SK-N-SH treated with all-trans-retinoic acid at 6 μM for 48 hours (cell line): ENCODE data around the gene PSMG1.

Source experiments
- ATAC-seq: fragments of 200-7000 bp; cut with Tn5 transposase; 3 replicates; pipeline ENCODE4 v1.9.1; 2020; ENCODE audit warnings: mild to moderate bottlenecking, moderate library complexity
- ARNTL ChIP-seq: fragments of 450-650 bp; formaldehyde crosslinking; IDR thresholded peaks from 2 replicates; pipeline ENCODE4 v1.5.0; 2020; ENCODE audit warnings: low read depth, mild to moderate bottlenecking, moderate library complexity, borderline replicate concordance
- BACH2 ChIP-seq: fragments of 250-450 bp; sonication (Bioruptor Pico); IDR thresholded peaks from 2 replicates; pipeline ENCODE4 v1.9.0; 2021; ENCODE audit warnings: mild to moderate bottlenecking, borderline replicate concordance
- CSDC2 ChIP-seq: fragments of 250-450 bp; sonication (Bioruptor Pico); IDR thresholded peaks from 2 replicates; pipeline ENCODE4 v1.5.0; 2020; ENCODE audit warnings: mild to moderate bottlenecking, moderate library complexity
- GLIS3 ChIP-seq: fragments of 250-450 bp; sonication (Bioruptor Pico); IDR thresholded peaks from 2 replicates; pipeline ENCODE4 v1.5.0; 2020; ENCODE audit warnings: mild to moderate bottlenecking, moderate library complexity
- ISL1 ChIP-seq: fragments of 250-450 bp; sonication (Bioruptor Pico); IDR thresholded peaks from 2 replicates; pipeline ENCODE4 v2.1.2; 2022; ENCODE audit warnings: mild to moderate bottlenecking, moderate library complexity
- OSR1 ChIP-seq: fragments of 250-450 bp; sonication (Bioruptor Pico); IDR thresholded peaks from 2 replicates; pipeline ENCODE4 v1.8.0; 2022; ENCODE audit warnings: moderate library complexity, mild to moderate bottlenecking, inconsistent platforms
- PPARA ChIP-seq: fragments of 250-450 bp; sonication (Bioruptor Pico); IDR thresholded peaks from 2 replicates; pipeline ENCODE4 v1.5.0; 2020; ENCODE audit warnings: mild to moderate bottlenecking, borderline replicate concordance
- RARB ChIP-seq: fragments of 250-450 bp; sonication (Bioruptor Pico); IDR thresholded peaks from 2 replicates; pipeline ENCODE4 v1.8.0; 2021; ENCODE audit warnings: mild to moderate bottlenecking, moderate library complexity
- SNAI2 ChIP-seq: fragments of 250-450 bp; sonication (Bioruptor Pico); IDR thresholded peaks from 2 replicates; pipeline ENCODE4 v1.5.0; 2020; ENCODE audit warnings: mild to moderate bottlenecking, moderate library complexity
- TCF4 ChIP-seq: fragments of 250-450 bp; sonication (Bioruptor Pico); IDR thresholded peaks from 2 replicates; pipeline ENCODE4 v1.8.0; 2021; ENCODE audit warnings: mild to moderate bottlenecking, moderate library complexity, borderline replicate concordance
- TOX ChIP-seq: fragments of 250-450 bp; sonication (Bioruptor Pico); IDR thresholded peaks from 2 replicates; pipeline ENCODE4 v1.8.0; 2021; ENCODE audit warnings: mild to moderate bottlenecking, moderate library complexity, borderline replicate concordance
- ZC3H10 ChIP-seq: fragments of 250-450 bp; sonication (Bioruptor Pico); IDR thresholded peaks from 2 replicates; pipeline ENCODE4 v1.5.1; 2021; ENCODE audit warnings: mild to moderate bottlenecking, moderate library complexity
- ZFP3 ChIP-seq: fragments of 250-450 bp; sonication (Bioruptor Pico); IDR thresholded peaks from 2 replicates; pipeline ENCODE4 v1.5.0; 2020; ENCODE audit warnings: mild to moderate bottlenecking, moderate library complexity
- ZNF565 ChIP-seq: fragments of 450-650 bp; formaldehyde crosslinking; conservative IDR thresholded peaks from 2 replicates; pipeline ENCODE4 v1.5.0; 2020; ENCODE audit warnings: low read depth, mild to moderate bottlenecking, moderate library complexity
- ZNF70 ChIP-seq: fragments of 450-650 bp; formaldehyde crosslinking; IDR thresholded peaks from 2 replicates; pipeline ENCODE4 v1.5.0; 2020; ENCODE audit warnings: mild to moderate bottlenecking, moderate library complexity
- ZNF8 ChIP-seq: fragments of 450-650 bp; formaldehyde crosslinking; IDR thresholded peaks from 2 replicates; pipeline ENCODE4 v1.5.0; 2020; ENCODE audit warnings: mild to moderate bottlenecking, moderate library complexity
- TF ChIP-seq, protein P1 (sequence below): fragments of 250-450 bp; sonication (Bioruptor Pico); IDR thresholded peaks from 2 replicates; pipeline ENCODE4 v1.5.0; 2020; ENCODE audit warnings: mild to moderate bottlenecking, moderate library complexity
- TF ChIP-seq, protein P2 (sequence below): fragments of 250-450 bp; sonication (Bioruptor Pico); IDR thresholded peaks from 2 replicates; pipeline ENCODE4 v1.5.1; 2020; ENCODE audit warnings: low read depth, mild to moderate bottlenecking, moderate library complexity
- TF ChIP-seq, protein P3 (sequence below): fragments of 250-450 bp; sonication (Bioruptor Pico); IDR thresholded peaks from 2 replicates; pipeline ENCODE4 v1.5.1; 2021; ENCODE audit warnings: mild to moderate bottlenecking, moderate library complexity
- TF ChIP-seq, protein P4 (sequence below): fragments of 250-450 bp; sonication (Bioruptor Pico); IDR thresholded peaks from 2 replicates; pipeline ENCODE4 v1.8.0; 2021; ENCODE audit warnings: low read depth, mild to moderate bottlenecking, moderate library complexity, borderline replicate concordance

Gene PSMG1

DNA sequence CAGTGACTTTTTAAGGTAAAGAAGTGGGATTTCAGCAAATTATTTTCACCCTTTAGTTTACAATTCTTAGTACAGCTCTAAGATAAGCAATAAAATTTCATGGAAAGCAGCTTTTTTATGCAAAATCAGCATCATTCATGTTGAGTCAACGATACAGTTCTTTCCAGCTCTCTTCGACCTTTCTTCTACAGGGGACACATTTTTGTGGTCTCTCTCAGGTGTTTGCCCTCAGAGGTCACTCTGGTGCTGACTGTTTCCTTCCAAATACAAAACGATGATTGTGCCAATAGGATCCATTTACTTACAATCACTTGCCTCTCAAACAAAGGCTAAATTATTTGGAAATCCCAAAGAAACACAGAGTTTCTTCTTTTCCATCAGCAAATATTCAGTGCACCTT, 51.0 kb downstream of the PSMG1 start:
- TF ChIP-seq GLIS3 (CRISPR knock-in tag), result no peak
- TF ChIP-seq TCF4 (CRISPR knock-in tag), result no peak
- no peak for TF ChIP-seq ARNTL (CRISPR knock-in tag)
- no peak for TF ChIP-seq TOX
- TF ChIP-seq BACH2 (CRISPR knock-in tag), result no peak
- TF ChIP-seq ISL1 (CRISPR knock-in tag), result no peak
- TF ChIP-seq PPARA (CRISPR knock-in tag), result no peak
- TF ChIP-seq, protein P1, sequence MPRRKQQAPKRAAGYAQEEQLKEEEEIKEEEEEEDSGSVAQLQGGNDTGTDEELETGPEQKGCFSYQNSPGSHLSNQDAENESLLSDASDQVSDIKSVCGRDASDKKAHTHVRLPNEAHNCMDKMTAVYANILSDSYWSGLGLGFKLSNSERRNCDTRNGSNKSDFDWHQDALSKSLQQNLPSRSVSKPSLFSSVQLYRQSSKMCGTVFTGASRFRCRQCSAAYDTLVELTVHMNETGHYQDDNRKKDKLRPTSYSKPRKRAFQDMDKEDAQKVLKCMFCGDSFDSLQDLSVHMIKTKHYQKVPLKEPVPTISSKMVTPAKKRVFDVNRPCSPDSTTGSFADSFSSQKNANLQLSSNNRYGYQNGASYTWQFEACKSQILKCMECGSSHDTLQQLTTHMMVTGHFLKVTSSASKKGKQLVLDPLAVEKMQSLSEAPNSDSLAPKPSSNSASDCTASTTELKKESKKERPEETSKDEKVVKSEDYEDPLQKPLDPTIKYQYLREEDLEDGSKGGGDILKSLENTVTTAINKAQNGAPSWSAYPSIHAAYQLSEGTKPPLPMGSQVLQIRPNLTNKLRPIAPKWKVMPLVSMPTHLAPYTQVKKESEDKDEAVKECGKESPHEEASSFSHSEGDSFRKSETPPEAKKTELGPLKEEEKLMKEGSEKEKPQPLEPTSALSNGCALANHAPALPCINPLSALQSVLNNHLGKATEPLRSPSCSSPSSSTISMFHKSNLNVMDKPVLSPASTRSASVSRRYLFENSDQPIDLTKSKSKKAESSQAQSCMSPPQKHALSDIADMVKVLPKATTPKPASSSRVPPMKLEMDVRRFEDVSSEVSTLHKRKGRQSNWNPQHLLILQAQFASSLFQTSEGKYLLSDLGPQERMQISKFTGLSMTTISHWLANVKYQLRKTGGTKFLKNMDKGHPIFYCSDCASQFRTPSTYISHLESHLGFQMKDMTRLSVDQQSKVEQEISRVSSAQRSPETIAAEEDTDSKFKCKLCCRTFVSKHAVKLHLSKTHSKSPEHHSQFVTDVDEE, result no peak
- TF ChIP-seq ZNF70 (CRISPR knock-in tag), result no peak
- no peak for TF ChIP-seq ZNF8 (CRISPR knock-in tag)
- TF ChIP-seq, all 23 proteins: peak for 0
- ATAC-seq, result no peak

DNA sequence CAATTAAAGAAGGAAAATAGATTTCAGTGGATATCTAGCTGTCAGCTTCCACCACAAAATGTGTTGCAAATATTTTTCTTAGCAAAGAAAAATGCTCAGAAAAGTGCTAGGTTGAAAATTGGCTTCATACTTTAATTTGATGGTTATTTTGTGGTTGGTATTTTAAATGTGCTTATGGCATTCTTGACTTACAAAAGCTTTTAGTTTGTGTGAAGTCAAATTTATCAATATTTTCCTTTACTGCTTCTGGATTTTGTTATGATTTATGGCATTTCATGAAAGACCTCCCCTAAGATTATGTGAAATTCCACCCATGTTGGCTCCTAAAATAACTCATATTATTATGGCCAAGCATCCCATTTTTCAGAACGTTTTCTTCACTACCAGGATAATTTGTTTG, 51.5 kb downstream of the PSMG1 start:
- no peak for ATAC-seq
- TF ChIP-seq GLIS3 (CRISPR knock-in tag), result no peak
- no peak for TF ChIP-seq ISL1 (CRISPR knock-in tag)
- TF ChIP-seq, protein P1, result no peak
- TF ChIP-seq, protein P2, sequence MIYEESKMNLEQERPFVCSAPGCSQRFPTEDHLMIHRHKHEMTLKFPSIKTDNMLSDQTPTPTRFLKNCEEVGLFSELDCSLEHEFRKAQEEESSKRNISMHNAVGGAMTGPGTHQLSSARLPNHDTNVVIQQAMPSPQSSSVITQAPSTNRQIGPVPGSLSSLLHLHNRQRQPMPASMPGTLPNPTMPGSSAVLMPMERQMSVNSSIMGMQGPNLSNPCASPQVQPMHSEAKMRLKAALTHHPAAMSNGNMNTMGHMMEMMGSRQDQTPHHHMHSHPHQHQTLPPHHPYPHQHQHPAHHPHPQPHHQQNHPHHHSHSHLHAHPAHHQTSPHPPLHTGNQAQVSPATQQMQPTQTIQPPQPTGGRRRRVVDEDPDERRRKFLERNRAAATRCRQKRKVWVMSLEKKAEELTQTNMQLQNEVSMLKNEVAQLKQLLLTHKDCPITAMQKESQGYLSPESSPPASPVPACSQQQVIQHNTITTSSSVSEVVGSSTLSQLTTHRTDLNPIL (CRISPR knock-in tag), result no peak
- TF ChIP-seq, all 23 proteins: peak for 0

DNA sequence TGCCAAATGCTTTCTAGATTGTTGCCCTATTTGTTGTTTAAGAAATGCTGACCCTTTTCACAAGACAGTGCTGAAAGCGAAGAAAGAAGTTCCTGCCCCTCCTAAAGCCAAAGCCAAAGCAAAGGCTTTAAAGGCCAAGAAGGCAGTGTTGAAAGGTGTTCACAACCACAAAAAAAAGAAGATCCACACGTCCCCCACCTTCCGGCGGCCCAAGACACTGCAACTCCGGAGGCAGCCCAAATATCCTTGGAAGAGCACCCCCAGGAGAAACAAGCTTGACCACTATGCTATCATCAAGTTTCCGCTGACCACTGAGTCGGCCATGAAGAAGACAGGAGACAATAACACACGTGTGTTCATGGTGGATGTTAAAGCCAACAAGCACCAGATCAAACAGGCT, 55.7 kb downstream of the PSMG1 start:
- ATAC-seq, result no peak
- TF ChIP-seq, protein P3, sequence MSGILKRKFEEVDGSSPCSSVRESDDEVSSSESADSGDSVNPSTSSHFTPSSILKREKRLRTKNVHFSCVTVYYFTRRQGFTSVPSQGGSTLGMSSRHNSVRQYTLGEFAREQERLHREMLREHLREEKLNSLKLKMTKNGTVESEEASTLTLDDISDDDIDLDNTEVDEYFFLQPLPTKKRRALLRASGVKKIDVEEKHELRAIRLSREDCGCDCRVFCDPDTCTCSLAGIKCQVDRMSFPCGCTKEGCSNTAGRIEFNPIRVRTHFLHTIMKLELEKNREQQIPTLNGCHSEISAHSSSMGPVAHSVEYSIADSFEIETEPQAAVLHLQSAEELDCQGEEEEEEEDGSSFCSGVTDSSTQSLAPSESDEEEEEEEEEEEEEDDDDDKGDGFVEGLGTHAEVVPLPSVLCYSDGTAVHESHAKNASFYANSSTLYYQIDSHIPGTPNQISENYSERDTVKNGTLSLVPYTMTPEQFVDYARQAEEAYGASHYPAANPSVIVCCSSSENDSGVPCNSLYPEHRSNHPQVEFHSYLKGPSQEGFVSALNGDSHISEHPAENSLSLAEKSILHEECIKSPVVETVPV (CRISPR knock-in tag), result no peak
- TF ChIP-seq ZNF565 (CRISPR knock-in tag) (no peak), CSDC2 (CRISPR knock-in tag) (no peak), ZNF70 (CRISPR knock-in tag) (no peak), TCF4 (CRISPR knock-in tag) (no peak), GLIS3 (CRISPR knock-in tag) (no peak), ARNTL (CRISPR knock-in tag) (no peak), BACH2 (CRISPR knock-in tag) (no peak), SNAI2 (CRISPR knock-in tag) (no peak), TOX (no peak), ZFP3 (CRISPR knock-in tag) (no peak), ZC3H10 (CRISPR knock-in tag) (no peak), OSR1 (CRISPR knock-in tag) (no peak), RARB (no peak), ISL1 (CRISPR knock-in tag) (no peak), ZNF8 (CRISPR knock-in tag) (no peak), PPARA (CRISPR knock-in tag) (no peak)
- TF ChIP-seq, protein P2 (CRISPR knock-in tag), result no peak
- TF ChIP-seq, protein P1, result no peak
- TF ChIP-seq, protein P4, sequence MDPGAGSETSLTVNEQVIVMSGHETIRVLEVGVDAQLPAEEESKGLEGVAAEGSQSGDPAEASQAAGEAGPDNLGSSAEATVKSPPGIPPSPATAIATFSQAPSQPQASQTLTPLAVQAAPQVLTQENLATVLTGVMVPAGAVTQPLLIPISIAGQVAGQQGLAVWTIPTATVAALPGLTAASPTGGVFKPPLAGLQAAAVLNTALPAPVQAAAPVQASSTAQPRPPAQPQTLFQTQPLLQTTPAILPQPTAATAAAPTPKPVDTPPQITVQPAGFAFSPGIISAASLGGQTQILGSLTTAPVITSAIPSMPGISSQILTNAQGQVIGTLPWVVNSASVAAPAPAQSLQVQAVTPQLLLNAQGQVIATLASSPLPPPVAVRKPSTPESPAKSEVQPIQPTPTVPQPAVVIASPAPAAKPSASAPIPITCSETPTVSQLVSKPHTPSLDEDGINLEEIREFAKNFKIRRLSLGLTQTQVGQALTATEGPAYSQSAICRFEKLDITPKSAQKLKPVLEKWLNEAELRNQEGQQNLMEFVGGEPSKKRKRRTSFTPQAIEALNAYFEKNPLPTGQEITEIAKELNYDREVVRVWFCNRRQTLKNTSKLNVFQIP (CRISPR knock-in tag), result no peak
